Measurements from ENCODE around the gene SLC25A25. TPM values are rescaled to one million over a fixed set of nuclear protein-coding genes. Genes with fewer than 3 reads are reported as not detected.
"Not testable (repeated sequence)": the region's sequence is repeated elsewhere in the genome, so short reads cannot be mapped to it uniquely, and the experiment has no call there.

Gene SLC25A25
- total RNA-seq, 1 experiment from 2014 or later = 10.7 TPM

DNA sequence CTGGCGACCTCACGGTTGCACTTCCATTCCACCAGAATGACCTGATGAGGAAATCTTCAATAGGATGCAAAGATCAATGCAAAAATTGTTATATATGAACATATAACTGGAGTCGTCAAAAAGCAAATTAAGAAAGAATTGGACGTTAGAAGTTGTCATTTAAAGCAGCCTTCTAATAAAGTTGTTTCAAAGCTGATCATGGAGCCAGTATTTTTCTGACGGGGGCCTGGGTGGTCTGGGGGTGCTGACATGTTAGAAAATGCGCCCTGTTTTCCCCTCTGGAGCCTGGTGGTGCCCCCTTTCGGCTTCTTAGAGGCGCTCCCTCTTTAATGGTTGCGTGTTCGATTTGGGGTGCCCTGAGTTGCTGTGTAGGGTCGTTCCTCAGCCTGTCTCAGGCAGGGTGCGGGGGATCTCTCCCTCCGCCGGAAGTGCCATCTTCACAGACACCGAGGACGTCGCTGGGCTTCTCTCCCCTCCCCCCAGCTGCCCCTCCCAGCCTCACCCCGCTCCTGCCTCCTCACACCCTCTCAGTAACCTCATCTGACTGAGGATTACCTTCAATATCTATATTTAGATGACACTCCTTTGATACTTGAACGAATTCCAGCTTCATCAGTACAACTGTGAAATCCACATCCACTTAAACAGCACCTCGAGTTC lies 41.1 kb downstream of the SLC25A25 start:
- no peaks in the 10 kb centered on the region for H3K9me3 ChIP-seq (ENCODE audit: control insufficient read depth, insufficient read depth, low read depth, low read length)
- no peaks in the 10 kb centered on the region for H3K36me3 ChIP-seq (ENCODE audit: control insufficient read depth, insufficient read depth, low read length)
- no peaks in the 10 kb centered on the region for H3K4me1 ChIP-seq (ENCODE audit: control insufficient read depth, insufficient read depth, low read length)
- in situ Hi-C loops (cut with HindIII; ENCODE audit: low pct_unique_long_range_greater_than_20kb, low sequenced_read_pairs) (no loop called here), intact Hi-C loops (cut with micrococcal nuclease; ENCODE audit: unreplicated experiment) (no loop called here)
- CTCF ChIA-PET = no interaction called here
- no TSS peak for BruUV-seq (replicated peaks)
- no peaks in the 10 kb centered on the region for H3K27me3 ChIP-seq (ENCODE audit: control insufficient read depth, insufficient read depth, low read length)
- no peak overlapping the region for H3K4me3 ChIP-seq (ENCODE audit: low read depth in 2 of 2, low read length in 2 of 2)
- POLR2A ChIA-PET = interaction anchor here (0.6 kb wide), 1 partner anchor 31 kb away, joined by 7 read pairs; no protein-coding TSS in a partner anchor
- DNase-seq (ENCODE audit: low read depth, low spot score) (no peak), ATAC-seq (no peak)
- H3K27ac ChIP-seq (ENCODE audit: low read length) = no peak overlapping the region
- TF ChIP-seq, protein P1, sequence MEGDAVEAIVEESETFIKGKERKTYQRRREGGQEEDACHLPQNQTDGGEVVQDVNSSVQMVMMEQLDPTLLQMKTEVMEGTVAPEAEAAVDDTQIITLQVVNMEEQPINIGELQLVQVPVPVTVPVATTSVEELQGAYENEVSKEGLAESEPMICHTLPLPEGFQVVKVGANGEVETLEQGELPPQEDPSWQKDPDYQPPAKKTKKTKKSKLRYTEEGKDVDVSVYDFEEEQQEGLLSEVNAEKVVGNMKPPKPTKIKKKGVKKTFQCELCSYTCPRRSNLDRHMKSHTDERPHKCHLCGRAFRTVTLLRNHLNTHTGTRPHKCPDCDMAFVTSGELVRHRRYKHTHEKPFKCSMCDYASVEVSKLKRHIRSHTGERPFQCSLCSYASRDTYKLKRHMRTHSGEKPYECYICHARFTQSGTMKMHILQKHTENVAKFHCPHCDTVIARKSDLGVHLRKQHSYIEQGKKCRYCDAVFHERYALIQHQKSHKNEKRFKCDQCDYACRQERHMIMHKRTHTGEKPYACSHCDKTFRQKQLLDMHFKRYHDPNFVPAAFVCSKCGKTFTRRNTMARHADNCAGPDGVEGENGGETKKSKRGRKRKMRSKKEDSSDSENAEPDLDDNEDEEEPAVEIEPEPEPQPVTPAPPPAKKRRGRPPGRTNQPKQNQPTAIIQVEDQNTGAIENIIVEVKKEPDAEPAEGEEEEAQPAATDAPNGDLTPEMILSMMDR (IDR thresholded peaks at IDR 0.05) = no peak
- TF ChIP-seq, protein P2, sequence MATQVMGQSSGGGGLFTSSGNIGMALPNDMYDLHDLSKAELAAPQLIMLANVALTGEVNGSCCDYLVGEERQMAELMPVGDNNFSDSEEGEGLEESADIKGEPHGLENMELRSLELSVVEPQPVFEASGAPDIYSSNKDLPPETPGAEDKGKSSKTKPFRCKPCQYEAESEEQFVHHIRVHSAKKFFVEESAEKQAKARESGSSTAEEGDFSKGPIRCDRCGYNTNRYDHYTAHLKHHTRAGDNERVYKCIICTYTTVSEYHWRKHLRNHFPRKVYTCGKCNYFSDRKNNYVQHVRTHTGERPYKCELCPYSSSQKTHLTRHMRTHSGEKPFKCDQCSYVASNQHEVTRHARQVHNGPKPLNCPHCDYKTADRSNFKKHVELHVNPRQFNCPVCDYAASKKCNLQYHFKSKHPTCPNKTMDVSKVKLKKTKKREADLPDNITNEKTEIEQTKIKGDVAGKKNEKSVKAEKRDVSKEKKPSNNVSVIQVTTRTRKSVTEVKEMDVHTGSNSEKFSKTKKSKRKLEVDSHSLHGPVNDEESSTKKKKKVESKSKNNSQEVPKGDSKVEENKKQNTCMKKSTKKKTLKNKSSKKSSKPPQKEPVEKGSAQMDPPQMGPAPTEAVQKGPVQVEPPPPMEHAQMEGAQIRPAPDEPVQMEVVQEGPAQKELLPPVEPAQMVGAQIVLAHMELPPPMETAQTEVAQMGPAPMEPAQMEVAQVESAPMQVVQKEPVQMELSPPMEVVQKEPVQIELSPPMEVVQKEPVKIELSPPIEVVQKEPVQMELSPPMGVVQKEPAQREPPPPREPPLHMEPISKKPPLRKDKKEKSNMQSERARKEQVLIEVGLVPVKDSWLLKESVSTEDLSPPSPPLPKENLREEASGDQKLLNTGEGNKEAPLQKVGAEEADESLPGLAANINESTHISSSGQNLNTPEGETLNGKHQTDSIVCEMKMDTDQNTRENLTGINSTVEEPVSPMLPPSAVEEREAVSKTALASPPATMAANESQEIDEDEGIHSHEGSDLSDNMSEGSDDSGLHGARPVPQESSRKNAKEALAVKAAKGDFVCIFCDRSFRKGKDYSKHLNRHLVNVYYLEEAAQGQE (IDR thresholded peaks at IDR 0.05; ENCODE audit: insufficient read depth in 1 of 2, low read depth in 2 of 2, low read length in 1 of 2) = no peak
- TF ChIP-seq TCF7L2 (IDR thresholded peaks at IDR 0.05; ENCODE audit: low read depth, low read length) (no peak), SIN3A (IDR thresholded peaks at IDR 0.05; ENCODE audit: borderline replicate concordance, insufficient read depth, low read depth, low read length) (no peak), POLR2AphosphoS5 (IDR thresholded peaks at IDR 0.05; ENCODE audit: low read depth, low read length) (no peak)

DNA sequence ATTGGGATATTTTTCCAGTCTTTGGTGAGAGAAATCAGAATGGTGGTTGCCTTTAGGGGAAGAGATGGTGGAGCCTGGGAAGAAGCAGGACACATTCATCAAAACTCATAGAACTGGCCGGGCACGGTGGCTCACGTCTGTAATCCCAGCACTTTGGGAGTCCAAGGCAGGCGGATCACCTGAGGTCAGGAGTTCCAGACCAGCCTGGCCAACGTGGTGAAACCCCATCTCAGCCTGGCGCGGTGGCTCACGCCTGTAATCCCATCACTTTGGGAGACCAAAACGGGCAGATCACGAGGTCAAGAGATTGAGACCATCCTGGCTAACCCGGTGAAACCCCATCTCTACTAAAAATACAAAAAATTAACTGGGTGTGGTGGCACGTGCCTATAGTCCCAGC lies 43.7 kb downstream of the SLC25A25 start:
- H3K27me3 ChIP-seq (ENCODE audit: control insufficient read depth, insufficient read depth, low read length); H3K27ac ChIP-seq (ENCODE audit: low read length); DNase-seq (ENCODE audit: low read depth, low spot score); CTCF ChIA-PET; POLR2A ChIA-PET; ATAC-seq; H3K4me1 ChIP-seq (ENCODE audit: control insufficient read depth, insufficient read depth, low read length); in situ Hi-C loops (cut with HindIII; ENCODE audit: low pct_unique_long_range_greater_than_20kb, low sequenced_read_pairs); H3K4me3 ChIP-seq (ENCODE audit: low read depth in 2 of 2, low read length in 2 of 2); H3K9me3 ChIP-seq (ENCODE audit: control insufficient read depth, insufficient read depth, low read depth, low read length); intact Hi-C loops (cut with micrococcal nuclease; ENCODE audit: unreplicated experiment); BruUV-seq (replicated peaks); H3K36me3 ChIP-seq (ENCODE audit: control insufficient read depth, insufficient read depth, low read length): not testable (repeated sequence)

DNA sequence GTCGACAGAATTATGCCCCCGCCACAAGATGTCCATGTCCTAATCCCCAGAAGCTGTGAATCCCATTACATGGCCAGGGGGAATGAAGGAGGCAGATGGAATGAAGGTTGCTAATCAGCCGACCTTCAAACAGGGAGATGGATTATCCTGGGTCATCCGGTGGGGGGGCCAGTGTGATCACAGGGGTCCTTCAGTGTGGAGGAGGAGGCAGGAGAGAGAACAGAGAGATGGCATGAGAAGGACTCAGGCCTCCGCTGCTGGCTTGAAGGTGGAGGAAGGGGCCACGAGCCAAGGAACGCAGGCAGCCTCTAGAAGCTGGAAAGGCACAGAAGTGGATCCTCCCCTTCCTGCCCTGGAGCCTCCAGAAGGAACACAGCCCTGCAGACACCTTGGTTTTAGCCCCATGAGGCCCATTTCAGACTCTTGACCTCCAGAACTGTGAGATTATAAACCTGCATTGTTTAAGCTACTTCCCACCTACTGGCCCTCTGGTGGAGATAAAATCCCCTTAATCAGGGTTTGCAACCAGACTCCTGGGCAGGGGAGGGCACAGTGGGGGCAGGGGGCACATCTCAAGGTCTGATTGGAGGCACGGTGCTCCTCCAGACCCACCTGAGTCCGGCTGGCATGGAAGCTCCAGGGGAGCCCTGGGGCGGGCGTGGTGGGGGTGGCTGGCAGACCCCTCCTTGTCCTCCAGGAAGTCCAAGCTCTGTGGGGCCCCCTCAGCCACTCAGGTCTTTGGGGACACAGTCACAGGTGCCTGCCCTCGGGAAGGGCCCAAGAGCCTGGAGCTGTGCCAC lies 45.7 kb downstream of the SLC25A25 start:
- ChIA-PET CTCF (no interaction called here), POLR2A (interaction anchor here (0.6 kb wide), 1 partner anchor 27 kb away, joined by 3 read pairs; no protein-coding TSS in a partner anchor)
- intact Hi-C loops (cut with micrococcal nuclease; ENCODE audit: unreplicated experiment) = no loop called here
- DNase-seq (ENCODE audit: low read depth, low spot score) (no peak), ATAC-seq (no peak)
- Histone ChIP-seq H3K4me3 (ENCODE audit: low read depth in 2 of 2, low read length in 2 of 2) (no peak overlapping the region), H3K4me1 (ENCODE audit: control insufficient read depth, insufficient read depth, low read length) (no peaks in the 10 kb centered on the region; the same call in 1 of the 2 replicates), H3K9me3 (ENCODE audit: control insufficient read depth, insufficient read depth, low read depth, low read length) (no peaks in the 10 kb centered on the region), H3K27me3 (ENCODE audit: control insufficient read depth, insufficient read depth, low read length) (no peaks in the 10 kb centered on the region), H3K27ac (ENCODE audit: low read length) (no peak overlapping the region), H3K36me3 (ENCODE audit: control insufficient read depth, insufficient read depth, low read length) (no peaks in the 10 kb centered on the region)
- BruUV-seq (replicated peaks) = no TSS peak
- TF ChIP-seq SIN3A (IDR thresholded peaks at IDR 0.05; ENCODE audit: borderline replicate concordance, insufficient read depth, low read depth, low read length) (no peak), POLR2AphosphoS5 (IDR thresholded peaks at IDR 0.05; ENCODE audit: low read depth, low read length) (no peak), TCF7L2 (IDR thresholded peaks at IDR 0.05; ENCODE audit: low read depth, low read length) (no peak)
- TF ChIP-seq, protein P1 (IDR thresholded peaks at IDR 0.05) = no peak
- TF ChIP-seq, protein P2 (IDR thresholded peaks at IDR 0.05; ENCODE audit: insufficient read depth in 1 of 2, low read depth in 2 of 2, low read length in 1 of 2) = no peak
- in situ Hi-C loops (cut with HindIII; ENCODE audit: low pct_unique_long_range_greater_than_20kb, low sequenced_read_pairs) = no loop called here
